Suppressor macrophage treated with lipopolysaccharide for 4 hours (primary cell): ENCODE measurements around the gene ARFGAP2.
"Not testable (repeated sequence)": the region's sequence is repeated elsewhere in the genome, so short reads cannot be mapped to it uniquely, and the experiment has no call there.

Source experiments
- DNase-seq: peaks from one replicate; pipeline ENCODE4 v3.0.0-alpha.2; 2020

ARFGAP2 gene

DNA sequence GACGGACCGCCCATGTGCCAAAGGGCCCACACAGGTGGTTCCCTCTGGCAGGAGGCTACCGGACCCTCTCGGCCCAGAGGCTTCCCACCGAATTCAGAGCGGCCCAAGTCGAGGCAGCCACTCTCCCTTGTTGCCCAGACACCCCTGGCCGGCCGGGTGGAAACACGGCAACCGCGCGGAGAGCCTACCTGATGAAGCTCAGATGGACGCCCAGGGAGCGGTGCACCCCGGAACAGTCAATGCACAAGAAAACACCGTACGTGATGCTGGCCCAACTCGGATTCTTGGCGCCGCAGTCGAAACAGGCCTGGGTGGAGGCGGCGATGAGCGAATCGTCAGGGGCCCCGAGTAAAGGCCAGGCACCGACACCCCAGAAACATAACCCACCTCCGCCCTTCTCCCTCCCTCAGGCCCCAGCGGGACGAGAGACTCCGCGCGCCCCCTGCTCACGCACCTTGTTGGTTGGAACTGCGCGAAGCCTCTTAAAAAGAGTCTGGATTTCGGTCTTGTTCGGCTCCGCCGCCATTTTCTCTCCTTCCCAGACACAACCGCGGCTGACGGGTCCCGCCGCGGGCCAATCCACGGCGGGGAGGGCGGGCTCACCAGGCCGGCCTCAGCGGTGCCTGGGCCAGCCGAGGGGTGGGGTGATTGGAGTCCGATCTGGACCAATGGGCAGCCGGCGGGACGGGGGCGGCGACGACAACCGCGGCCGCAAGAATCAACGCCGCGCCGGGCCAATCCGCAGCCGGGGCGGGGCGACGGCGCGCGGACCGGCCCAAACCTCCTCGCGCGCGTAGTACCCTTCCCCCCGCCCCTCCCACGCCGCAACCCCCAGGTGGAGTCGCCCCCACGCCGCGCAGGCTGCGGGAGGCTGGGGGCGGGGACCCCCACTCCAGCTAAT is at the start of gene ARFGAP2:
TSS of gene ARFGAP2 (minus strand) at position 552 of the 901 bp plus-strand sequence. CDS start at position 526, 26 bp downstream.
- DNase-seq: peak; percentile 98

DNA sequence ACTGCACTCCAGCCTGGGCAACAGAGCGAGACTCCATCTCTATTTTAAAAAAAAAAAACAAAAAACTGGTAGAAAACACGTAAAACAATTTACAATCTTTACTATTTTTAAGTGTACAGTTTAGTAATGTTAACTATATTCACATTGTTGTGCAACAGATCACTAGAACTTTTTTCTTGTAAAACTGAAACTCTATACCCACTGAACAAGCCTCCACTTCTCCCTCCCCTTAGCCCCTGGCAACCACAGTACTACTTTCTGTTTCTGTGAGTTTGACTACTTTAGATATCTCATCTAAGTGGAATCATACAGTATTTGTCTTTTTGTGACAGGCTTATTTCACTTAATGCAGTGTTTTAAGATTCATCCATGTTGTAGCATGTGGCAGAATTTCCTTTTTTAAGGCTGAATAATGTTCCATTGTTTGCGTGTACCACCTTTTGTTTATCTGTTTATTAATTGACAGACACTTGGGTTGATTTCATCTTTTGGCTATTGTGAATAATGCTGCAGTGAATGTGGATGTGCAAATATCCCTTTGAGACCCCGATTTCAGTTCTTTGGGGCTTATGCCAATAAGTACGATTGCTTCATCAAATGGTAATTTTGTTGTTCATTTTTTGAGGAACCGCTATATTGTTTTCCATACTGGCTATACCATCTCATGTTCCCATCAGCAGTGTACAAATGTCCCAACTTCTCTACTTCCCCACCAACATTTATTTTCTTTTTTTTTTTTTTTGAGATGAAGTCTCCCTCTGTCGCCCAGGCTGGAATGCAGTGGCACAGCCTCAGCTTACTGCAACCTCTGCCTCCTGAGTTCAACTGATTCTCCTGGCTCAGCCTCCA is 49.1 kb upstream of the ARFGAP2 start:
- peak; percentile 83 for DNase-seq

DNA sequence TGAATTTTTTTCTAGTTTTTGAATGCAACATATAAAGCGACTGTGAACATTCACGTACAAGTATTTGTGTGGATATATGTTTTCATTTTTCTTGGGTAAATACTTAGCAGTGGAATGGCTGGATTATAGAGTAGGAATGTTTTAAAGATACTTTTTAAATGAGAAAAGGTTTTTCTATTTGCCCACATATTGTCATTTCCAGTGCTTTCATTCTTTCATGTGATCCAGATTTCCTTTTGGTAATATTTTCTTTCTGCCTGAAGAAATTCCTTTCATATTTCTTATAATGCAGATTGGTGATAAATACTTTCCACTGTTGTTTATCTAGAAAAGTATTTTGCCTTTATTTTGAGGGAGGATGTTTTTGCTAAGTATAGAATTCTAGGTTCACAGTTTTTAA is 46.0 kb upstream of the ARFGAP2 start:
- no peak for DNase-seq

GRCh38 chr11:47220401-47220821 is 43.7 kb upstream of the ARFGAP2 start:
- DNase-seq: peak; percentile 39

- DNase-seq: peak; percentile 57
These were observed 39.6 kb upstream of the ARFGAP2 start for GRCh38 chr11:47216121-47216798.

GRCh38 chr11:47215366-47215910 is 38.8 kb upstream of the ARFGAP2 start:
- no peak for DNase-seq

- peak; percentile 93 for DNase-seq
These were observed 37.4 kb upstream of the ARFGAP2 start for GRCh38 chr11:47213950-47214565.

- DNase-seq: no peak
These were observed 36.3 kb upstream of the ARFGAP2 start for GRCh38 chr11:47212938-47213337.

GRCh38 chr11:47208628-47209027 is 31.9 kb upstream of the ARFGAP2 start:
- no peak for DNase-seq

GRCh38 chr11:47208008-47208552 is 31.4 kb upstream of the ARFGAP2 start:
- not testable (repeated sequence) for DNase-seq

GRCh38 chr11:47207459-47207858 is 30.8 kb upstream of the ARFGAP2 start:
- DNase-seq: no peak

GRCh38 chr11:47206577-47206976 is 29.9 kb upstream of the ARFGAP2 start:
- not testable (repeated sequence) for DNase-seq

GRCh38 chr11:47204637-47204989 is 27.9 kb upstream of the ARFGAP2 start:
- DNase-seq: no peak

GRCh38 chr11:47202576-47202975 is 25.9 kb upstream of the ARFGAP2 start:
- DNase-seq: no peak

- DNase-seq: no peak
These were observed 24.3 kb upstream of the ARFGAP2 start for GRCh38 chr11:47201015-47201414.

GRCh38 chr11:47198161-47198560 is 21.5 kb upstream of the ARFGAP2 start:
- not testable (repeated sequence) for DNase-seq

DNA sequence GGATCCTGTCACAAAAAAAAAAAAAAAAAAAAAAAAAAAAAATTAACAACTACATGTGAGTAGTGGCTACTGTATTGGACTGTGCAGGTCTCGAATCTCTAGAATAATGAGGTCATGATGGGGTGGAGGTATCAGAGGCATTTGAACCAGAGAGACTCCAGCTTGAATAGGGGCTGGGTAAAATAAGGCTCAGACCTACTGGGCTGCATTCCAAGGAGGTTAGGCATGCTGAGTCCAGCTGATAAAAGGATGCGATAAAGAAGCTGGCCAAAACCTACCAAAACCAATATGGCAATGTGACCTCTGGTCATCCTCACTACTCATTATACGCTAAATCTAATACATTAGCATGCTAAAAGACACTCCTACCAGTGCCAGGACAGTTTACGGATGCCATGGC is 15.4 kb upstream of the ARFGAP2 start:
- DNase-seq: no peak

GRCh38 chr11:47191137-47191536 is 14.5 kb upstream of the ARFGAP2 start:
- DNase-seq: not testable (repeated sequence)

GRCh38 chr11:47189100-47189834 is 12.6 kb upstream of the ARFGAP2 start:
- no peak for DNase-seq

DNA sequence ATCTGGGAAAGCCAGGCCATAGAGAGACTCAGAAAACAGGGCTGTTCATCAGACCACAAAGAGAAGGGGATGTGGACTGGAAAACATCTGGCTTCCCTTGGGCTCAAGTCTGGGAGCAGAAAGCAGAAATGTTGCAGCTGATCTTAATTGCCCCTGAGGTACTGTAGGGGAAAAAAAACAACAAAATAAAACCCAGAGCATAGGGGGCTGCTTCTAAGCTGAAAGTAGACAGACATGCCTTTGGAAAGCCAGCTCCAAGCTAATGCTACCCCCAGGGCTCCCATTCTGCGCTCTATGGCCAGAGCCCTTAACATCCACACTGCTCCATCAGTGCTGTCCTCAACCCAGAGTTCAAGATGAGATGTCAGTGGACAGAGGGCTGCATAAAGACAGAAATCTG is 11.6 kb upstream of the ARFGAP2 start:
- no peak for DNase-seq

DNA sequence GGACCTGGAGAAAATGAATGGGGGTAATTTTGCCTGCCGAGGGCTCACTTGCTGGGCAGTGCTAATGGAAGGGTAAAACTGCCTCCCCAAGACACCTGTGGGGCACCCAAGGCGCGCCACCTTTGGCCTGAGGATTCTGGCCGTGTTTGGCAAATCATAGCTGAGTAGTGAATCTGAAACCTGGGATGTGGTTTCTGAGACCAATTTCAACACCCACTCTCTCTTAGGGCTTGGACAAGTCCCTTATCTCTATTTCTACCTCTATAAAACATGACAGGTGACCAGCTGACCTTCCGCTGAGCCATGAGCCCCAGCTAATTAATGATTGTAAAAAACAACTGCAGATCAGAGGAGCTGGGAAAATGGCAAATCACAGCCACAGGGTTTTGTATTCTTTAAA is 11.0 kb upstream of the ARFGAP2 start:
- DNase-seq: peak; percentile 13
